ENCODE data around the gene RPS6KA3.

The RPS6KA3 gene

DNA sequence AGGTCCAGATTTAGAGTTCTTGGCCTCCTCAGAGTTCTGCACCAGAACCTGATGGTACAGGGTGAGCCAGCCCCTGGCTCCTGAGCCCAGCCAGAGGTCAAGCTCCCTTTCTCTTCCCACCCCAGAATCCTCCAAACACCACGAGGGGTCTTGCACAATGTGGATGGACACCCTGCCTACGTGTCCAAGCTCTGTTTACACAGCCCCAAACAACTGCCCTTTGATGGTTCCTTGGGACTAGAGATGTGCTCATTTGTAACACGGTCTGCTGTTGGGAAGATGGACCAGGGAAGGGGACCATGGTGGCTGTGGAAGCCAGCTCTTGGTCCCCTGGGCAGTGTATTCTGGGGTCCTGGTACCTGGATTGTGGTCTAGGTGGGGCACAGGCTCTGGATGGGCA is 40.0 kb upstream of the RPS6KA3 start:
- Mint-ChIP-seq H3K4me1 (no peaks in the 10 kb centered on the region), H3K4me3 (no peak overlapping the region), H3K9me3 (peaks cover 7% of the 10 kb centered on the region), H3K27ac (no peak overlapping the region), H3K36me3 (ENCODE audit: low read depth) (no peaks in the 10 kb centered on the region), H3K27me3 (ENCODE audit: low read depth) (no peaks in the 10 kb centered on the region)
- TF ChIP-seq, protein P1, sequence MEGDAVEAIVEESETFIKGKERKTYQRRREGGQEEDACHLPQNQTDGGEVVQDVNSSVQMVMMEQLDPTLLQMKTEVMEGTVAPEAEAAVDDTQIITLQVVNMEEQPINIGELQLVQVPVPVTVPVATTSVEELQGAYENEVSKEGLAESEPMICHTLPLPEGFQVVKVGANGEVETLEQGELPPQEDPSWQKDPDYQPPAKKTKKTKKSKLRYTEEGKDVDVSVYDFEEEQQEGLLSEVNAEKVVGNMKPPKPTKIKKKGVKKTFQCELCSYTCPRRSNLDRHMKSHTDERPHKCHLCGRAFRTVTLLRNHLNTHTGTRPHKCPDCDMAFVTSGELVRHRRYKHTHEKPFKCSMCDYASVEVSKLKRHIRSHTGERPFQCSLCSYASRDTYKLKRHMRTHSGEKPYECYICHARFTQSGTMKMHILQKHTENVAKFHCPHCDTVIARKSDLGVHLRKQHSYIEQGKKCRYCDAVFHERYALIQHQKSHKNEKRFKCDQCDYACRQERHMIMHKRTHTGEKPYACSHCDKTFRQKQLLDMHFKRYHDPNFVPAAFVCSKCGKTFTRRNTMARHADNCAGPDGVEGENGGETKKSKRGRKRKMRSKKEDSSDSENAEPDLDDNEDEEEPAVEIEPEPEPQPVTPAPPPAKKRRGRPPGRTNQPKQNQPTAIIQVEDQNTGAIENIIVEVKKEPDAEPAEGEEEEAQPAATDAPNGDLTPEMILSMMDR (IDR thresholded peaks at IDR 0.05; ENCODE audit: unreplicated experiment in 3 of 3): no peak

- TF ChIP-seq, protein P1 (IDR thresholded peaks at IDR 0.05; ENCODE audit: unreplicated experiment in 3 of 3): no peak
Measured at GRCh38 chrX:20300822-20301221, 34.1 kb upstream of the RPS6KA3 start.

DNA sequence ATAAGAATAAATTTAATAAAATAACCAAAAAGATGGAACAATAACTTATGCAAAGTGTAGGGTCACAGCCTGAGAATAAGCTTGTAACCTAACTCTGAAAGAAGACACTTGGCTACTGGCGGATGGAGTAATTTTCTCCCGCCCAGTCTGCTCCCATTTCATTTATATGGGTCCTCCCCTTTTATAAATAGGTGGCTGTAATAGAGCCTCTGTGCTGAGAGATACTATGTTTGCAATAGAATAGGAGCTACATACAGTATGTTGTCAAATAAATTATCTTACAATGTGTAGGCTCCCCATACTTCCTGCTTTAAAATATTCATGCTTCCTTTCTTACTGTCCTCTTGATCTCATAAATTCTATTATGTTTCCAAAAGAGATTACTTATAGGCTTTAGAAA is 28.2 kb upstream of the RPS6KA3 start:
- Mint-ChIP-seq H3K36me3 (ENCODE audit: low read depth) (no peaks in the 10 kb centered on the region), H3K9me3 (peaks cover 8% of the 10 kb centered on the region), H3K27ac (no peak overlapping the region), H3K27me3 (ENCODE audit: low read depth) (peaks cover 5% of the 10 kb centered on the region), H3K4me3 (no peak overlapping the region), H3K4me1 (no peaks in the 10 kb centered on the region)
- TF ChIP-seq, protein P1 (IDR thresholded peaks at IDR 0.05; ENCODE audit: unreplicated experiment in 3 of 3): no peak

More at GRCh38 chrX:20300822-20301221, 34.1 kb upstream of the RPS6KA3 start:
- no peak overlapping the region for H3K27ac Mint-ChIP-seq
- no peak overlapping the region for H3K4me3 Mint-ChIP-seq
- H3K27me3 Mint-ChIP-seq (ENCODE audit: low read depth): peaks cover 5% of the 10 kb centered on the region
- no peaks in the 10 kb centered on the region for H3K36me3 Mint-ChIP-seq (ENCODE audit: low read depth)
- no peaks in the 10 kb centered on the region for H3K4me1 Mint-ChIP-seq
- H3K9me3 Mint-ChIP-seq: peaks cover 11% of the 10 kb centered on the region

DNA sequence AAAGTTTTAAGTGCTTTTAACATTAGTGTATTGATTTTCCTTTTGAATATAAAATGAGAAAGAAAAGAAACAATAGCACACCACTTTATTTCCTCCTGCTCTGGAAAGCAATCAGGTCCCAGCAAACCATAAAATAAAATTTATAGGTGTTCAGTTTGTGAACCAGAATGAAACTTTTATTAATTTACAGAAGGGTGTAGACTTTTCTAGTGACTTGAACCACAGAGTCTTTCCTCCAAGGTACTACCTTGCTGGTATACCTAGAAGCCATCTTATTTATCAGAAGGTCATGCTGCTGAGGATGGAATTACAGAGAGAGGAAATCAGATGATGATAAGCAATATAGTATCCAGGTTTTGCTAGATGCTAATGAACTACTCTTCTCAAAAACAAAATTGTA is 27.6 kb upstream of the RPS6KA3 start:
- Mint-ChIP-seq H3K27me3 (ENCODE audit: low read depth) (peaks cover 5% of the 10 kb centered on the region), H3K9me3 (peaks cover 8% of the 10 kb centered on the region), H3K4me1 (no peaks in the 10 kb centered on the region), H3K4me3 (no peak overlapping the region), H3K27ac (no peak overlapping the region), H3K36me3 (ENCODE audit: low read depth) (no peaks in the 10 kb centered on the region)
- TF ChIP-seq, protein P1 (IDR thresholded peaks at IDR 0.05; ENCODE audit: unreplicated experiment in 3 of 3): no peak

- H3K9me3 Mint-ChIP-seq: peaks cover 30% of the 10 kb centered on the region
- H3K4me3 Mint-ChIP-seq: no peak overlapping the region
- H3K27me3 Mint-ChIP-seq (ENCODE audit: low read depth): peaks cover 4% of the 10 kb centered on the region
- H3K4me1 Mint-ChIP-seq: no peaks in the 10 kb centered on the region
- TF ChIP-seq, protein P1 (IDR thresholded peaks at IDR 0.05; ENCODE audit: unreplicated experiment in 3 of 3): no peak
- no peaks in the 10 kb centered on the region for H3K36me3 Mint-ChIP-seq (ENCODE audit: low read depth)
- H3K27ac Mint-ChIP-seq: no peak overlapping the region
Measured at GRCh38 chrX:20285511-20285910, 18.8 kb upstream of the RPS6KA3 start.

DNA sequence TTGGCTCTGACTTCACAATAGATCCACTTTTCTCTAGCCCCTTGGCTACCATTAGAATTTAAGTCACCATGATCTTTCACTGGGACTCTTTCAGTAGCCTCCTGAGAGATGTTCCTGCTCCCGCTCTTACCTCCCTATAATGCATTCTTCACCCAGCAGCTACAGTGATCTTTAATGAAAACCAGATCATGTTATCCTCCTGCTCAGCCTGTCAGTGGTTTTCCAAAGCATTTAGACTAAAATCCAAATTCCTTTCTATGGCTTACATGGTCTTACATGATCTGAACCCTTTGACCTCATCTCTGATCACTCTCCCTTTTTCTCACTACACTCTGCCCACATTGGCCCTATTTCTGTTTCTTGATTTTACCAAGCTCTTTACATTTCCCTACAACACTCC is 18.3 kb upstream of the RPS6KA3 start:
- TF ChIP-seq, protein P1 (IDR thresholded peaks at IDR 0.05; ENCODE audit: unreplicated experiment in 3 of 3): no peak
- Mint-ChIP-seq H3K27me3 (ENCODE audit: low read depth) (peaks cover 4% of the 10 kb centered on the region), H3K27ac (no peak overlapping the region), H3K4me3 (no peak overlapping the region), H3K9me3 (peaks cover 30% of the 10 kb centered on the region), H3K4me1 (no peaks in the 10 kb centered on the region), H3K36me3 (ENCODE audit: low read depth) (no peaks in the 10 kb centered on the region)

Measured in nephron (organoid).